HL-60 (cell line): ENCODE measurements around the gene INAVA.

Experiments used
- GABPA ChIP-seq: IDR thresholded peaks from 2 replicates; pipeline ENCODE4 v1.6.1; 2012; ENCODE audit warnings: low read depth
- POLR2AphosphoS5 ChIP-seq: IDR thresholded peaks from 2 replicates; pipeline ENCODE4 v1.6.1; 2012; ENCODE audit warnings: low read depth
- SPI1 ChIP-seq: IDR thresholded peaks from 2 replicates; pipeline ENCODE4 v1.6.1; 2012; ENCODE audit warnings: low read depth, mild to moderate bottlenecking, borderline replicate concordance
- TF ChIP-seq, protein P1 (sequence below): IDR thresholded peaks from one replicate; pipeline ENCODE4 v1.5.1; 2011; ENCODE audit warnings: low read length, control low read depth, inconsistent platforms; ENCODE audit not compliant: insufficient read depth
- TF ChIP-seq, protein P2 (sequence below): IDR thresholded peaks from 2 replicates; pipeline ENCODE4 v1.6.1; 2012; ENCODE audit warnings: low read depth; ENCODE audit not compliant: insufficient replicate concordance

DNA sequence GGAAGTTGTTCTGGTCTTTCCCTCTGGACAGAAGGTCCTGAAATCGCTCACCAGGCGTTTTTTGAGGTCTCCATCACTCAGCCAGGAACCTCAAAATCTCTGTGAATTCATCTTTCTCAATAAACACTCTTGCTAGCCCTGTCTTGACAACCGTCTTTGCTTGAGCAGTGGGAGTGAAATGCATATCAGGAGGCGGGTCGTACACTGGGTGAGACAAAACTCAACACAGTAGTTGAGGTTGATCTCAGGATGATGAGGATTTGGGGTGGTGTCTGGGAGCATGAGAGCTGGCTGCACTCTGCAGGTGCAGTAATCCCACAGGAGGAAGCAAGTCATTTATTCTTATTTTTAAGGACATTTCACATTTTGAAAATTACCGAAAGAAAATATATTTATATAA, 20.0 kb upstream of the INAVA start:
- TF ChIP-seq, protein P1, sequence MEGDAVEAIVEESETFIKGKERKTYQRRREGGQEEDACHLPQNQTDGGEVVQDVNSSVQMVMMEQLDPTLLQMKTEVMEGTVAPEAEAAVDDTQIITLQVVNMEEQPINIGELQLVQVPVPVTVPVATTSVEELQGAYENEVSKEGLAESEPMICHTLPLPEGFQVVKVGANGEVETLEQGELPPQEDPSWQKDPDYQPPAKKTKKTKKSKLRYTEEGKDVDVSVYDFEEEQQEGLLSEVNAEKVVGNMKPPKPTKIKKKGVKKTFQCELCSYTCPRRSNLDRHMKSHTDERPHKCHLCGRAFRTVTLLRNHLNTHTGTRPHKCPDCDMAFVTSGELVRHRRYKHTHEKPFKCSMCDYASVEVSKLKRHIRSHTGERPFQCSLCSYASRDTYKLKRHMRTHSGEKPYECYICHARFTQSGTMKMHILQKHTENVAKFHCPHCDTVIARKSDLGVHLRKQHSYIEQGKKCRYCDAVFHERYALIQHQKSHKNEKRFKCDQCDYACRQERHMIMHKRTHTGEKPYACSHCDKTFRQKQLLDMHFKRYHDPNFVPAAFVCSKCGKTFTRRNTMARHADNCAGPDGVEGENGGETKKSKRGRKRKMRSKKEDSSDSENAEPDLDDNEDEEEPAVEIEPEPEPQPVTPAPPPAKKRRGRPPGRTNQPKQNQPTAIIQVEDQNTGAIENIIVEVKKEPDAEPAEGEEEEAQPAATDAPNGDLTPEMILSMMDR: no peak
- TF ChIP-seq GABPA: no peak
- TF ChIP-seq, protein P2, sequence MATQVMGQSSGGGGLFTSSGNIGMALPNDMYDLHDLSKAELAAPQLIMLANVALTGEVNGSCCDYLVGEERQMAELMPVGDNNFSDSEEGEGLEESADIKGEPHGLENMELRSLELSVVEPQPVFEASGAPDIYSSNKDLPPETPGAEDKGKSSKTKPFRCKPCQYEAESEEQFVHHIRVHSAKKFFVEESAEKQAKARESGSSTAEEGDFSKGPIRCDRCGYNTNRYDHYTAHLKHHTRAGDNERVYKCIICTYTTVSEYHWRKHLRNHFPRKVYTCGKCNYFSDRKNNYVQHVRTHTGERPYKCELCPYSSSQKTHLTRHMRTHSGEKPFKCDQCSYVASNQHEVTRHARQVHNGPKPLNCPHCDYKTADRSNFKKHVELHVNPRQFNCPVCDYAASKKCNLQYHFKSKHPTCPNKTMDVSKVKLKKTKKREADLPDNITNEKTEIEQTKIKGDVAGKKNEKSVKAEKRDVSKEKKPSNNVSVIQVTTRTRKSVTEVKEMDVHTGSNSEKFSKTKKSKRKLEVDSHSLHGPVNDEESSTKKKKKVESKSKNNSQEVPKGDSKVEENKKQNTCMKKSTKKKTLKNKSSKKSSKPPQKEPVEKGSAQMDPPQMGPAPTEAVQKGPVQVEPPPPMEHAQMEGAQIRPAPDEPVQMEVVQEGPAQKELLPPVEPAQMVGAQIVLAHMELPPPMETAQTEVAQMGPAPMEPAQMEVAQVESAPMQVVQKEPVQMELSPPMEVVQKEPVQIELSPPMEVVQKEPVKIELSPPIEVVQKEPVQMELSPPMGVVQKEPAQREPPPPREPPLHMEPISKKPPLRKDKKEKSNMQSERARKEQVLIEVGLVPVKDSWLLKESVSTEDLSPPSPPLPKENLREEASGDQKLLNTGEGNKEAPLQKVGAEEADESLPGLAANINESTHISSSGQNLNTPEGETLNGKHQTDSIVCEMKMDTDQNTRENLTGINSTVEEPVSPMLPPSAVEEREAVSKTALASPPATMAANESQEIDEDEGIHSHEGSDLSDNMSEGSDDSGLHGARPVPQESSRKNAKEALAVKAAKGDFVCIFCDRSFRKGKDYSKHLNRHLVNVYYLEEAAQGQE: no peak
- no peak for TF ChIP-seq POLR2AphosphoS5
- no peak for TF ChIP-seq SPI1
